IPS-11a (cell line): ENCODE results near the gene IRF2.

Experiments
- H3K4me3 ChIP-seq: one replicate; pipeline ENCODE4 v1.5.1; 2013; ENCODE audit warnings: low read depth, low read length, control low read depth

Gene IRF2

GRCh38 chr4:184475096-184475461, 729 bp upstream of the IRF2 start:
- peak overlapping the region; percentile 87 for H3K4me3 ChIP-seq

DNA sequence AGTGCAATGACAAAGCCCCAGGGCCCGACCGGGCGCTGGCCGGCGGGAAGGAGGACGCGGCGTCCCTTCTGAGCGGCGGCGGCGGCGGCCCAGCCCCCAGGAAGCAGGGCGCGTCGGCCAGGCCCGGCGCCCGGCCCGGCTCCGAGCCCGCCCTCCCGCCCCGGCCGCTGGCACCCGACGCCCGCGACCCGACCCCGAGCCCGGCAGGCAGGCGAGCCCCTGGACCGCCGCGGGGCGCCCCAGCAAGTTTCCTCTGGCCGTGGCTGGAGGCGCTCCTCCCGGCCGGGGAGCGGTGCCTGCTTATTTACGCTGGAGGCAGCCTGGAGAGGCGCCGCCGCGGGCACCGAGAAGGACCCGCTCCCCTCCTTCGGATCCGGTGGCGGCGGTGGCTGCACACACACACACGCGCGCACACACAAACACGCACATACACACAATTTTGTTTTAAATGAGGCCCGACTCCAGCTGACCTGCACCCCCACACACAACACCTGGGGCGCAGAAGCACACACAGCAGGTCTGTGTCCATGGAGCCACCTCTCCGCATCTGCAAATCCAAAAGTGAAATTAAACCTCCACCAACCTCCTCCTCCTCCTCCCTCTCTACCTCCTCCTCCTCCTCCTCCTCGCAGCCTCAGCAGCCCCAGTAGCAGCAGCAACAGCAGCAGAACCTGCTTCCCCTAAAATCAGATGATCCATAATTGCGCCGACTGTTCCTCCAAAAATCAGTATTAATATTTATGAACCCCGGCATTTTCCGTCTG, 669 bp downstream of the IRF2 start:
- H3K4me3 ChIP-seq = peak overlapping the region; percentile 87

- H3K4me3 ChIP-seq = peak overlapping the region; percentile 87
Measured at GRCh38 chr4:184472614-184473498, 1.5 kb downstream of the IRF2 start.

DNA sequence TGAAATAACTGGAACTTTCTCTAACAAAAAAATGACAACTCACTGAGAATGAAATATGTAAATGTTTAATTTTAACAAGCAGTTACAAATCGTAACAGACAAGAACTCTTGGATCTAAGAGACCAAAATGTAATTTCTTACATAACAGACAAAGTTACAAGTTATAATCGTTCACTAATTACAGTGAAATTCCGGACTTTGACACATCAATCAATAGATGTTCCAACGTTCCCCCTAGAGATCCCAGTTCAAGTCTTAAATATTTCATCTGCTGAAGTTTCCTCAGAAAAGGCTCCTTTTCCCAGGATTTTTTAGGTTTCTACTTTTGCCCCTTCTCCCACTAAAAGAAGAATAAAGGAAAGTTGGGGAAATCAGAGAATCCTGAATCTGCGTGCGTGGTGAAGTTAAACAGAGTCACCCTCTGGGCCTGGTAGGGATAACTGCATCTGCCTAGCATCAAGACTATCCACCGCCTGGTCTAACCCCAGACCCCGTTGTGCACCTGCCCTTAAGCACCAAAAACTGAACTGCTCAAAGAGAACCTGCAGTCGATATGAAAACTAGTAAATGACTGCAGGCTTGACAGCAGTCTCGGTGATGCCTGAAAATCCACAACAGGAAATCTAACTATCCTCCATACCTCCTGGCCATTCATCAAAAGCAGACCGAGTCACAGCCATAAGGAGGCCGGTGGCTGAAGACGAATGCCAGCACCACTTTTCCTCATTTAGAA, 2.3 kb downstream of the IRF2 start:
- peak overlapping the region; percentile 87 for H3K4me3 ChIP-seq

GRCh38 chr4:184470785-184471110, 3.6 kb downstream of the IRF2 start:
- H3K4me3 ChIP-seq = no peak overlapping the region

DNA sequence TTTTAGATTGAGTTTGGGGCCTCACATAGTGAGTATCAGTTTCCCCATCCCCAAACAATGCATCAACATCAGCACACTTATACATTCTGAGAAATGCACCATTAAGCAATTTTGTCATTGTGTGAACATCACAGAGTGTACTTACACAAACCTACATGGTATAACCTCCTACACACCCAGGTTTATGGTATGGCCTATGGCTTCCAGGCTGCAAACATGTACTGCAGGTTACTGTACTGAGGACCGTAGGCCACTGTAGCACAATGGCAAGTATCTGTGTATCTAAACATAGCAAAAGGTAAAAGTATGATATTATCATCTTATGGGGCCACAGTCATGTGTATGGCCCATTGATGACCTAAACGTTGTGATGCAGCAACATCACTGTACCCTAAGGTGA, 7.7 kb downstream of the IRF2 start:
- H3K4me3 ChIP-seq = no peak overlapping the region

- H3K4me3 ChIP-seq = no peak overlapping the region
Measured at GRCh38 chr4:184464759-184465454, 9.4 kb downstream of the IRF2 start.

DNA sequence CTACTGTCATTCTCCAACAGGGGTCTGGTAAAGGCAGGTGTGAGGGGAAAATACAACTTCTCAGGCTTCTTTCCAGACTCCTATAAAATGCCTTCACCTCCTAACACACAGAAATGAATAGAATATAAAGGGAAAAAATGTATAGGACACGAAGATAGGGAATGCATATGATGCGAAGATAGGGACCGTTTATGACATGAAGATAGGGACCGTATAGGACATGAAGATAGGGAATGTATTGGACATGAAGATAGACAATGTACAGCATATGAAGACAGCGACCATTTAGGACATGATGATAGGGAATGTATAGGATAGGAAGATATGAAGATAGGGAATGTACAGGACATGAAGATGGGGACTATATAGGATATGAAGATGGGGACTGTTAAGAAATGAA, 10.5 kb downstream of the IRF2 start:
- no peak overlapping the region for H3K4me3 ChIP-seq

DNA sequence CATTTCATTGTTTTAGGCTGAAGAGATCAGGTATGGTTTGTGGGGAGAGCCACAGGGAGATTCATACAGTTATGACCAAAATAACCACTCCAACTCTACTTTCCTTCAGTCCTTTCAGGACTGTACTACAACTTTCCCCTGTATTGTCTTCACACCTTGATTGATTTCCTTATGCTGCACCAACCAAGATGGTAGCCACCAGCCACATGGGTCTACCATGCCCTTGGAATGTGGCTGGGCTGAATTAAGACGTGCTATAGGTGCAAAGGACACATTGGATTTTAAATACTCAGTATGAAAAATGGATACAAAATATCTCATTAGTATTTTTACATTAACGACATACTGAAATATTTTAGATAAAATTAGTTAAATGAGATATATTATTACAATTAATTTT, 11.2 kb downstream of the IRF2 start:
- H3K4me3 ChIP-seq = no peak overlapping the region

DNA sequence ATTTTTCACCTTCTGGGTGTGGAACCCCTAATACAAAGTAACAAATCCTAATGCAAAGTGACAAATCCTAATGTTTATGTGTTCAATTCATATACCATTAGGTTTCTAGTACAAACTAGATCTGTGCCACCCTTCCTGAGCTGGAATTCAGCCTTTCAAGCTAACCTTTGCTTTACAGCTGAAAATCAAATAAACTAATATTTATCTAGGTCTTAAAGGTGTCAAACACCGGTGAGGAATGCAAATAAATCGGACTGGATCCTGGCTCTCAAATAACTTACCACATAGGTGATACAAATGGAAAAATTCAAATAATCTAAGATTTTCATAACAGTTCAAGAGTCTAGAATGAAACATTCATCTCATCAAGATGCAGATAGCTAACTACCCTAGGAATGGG, 11.6 kb downstream of the IRF2 start:
- H3K4me3 ChIP-seq = no peak overlapping the region

GRCh38 chr4:184461711-184462441, 12.5 kb downstream of the IRF2 start:
- no peak overlapping the region for H3K4me3 ChIP-seq

- H3K4me3 ChIP-seq = no peak overlapping the region
Measured at GRCh38 chr4:184460499-184461285, 13.7 kb downstream of the IRF2 start.

DNA sequence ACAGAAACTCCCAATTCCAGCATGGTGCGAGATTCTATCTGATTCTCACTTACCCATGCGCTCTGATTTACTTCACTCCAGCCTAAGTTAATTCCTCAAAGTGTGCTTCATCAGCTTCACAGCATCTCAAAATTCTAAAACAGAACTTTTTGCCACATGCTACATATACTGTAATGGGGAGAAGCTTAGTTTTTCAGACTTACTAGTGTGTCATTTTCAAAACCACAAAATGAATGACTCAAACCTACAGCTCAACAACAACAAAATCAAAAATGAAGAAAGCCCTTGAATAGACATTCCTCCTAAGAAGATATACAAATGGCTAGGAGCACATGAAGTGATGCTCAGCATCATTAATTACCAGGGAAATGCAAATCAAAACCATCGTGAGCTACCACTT, 14.9 kb downstream of the IRF2 start:
- no peak overlapping the region for H3K4me3 ChIP-seq

GRCh38 chr4:184457535-184458249, 16.7 kb downstream of the IRF2 start:
- no peak overlapping the region for H3K4me3 ChIP-seq

- H3K4me3 ChIP-seq = no peak overlapping the region
Measured at GRCh38 chr4:184456337-184456736, 18.0 kb downstream of the IRF2 start.

GRCh38 chr4:184455299-184455698, 19.1 kb downstream of the IRF2 start:
- no peak overlapping the region for H3K4me3 ChIP-seq

- H3K4me3 ChIP-seq = no peak overlapping the region
Measured at GRCh38 chr4:184453365-184454160, 20.8 kb downstream of the IRF2 start.

GRCh38 chr4:184452740-184453139, 21.6 kb downstream of the IRF2 start:
- no peak overlapping the region for H3K4me3 ChIP-seq
